DMS114 treated with DMSO at 0.1 percent for 48 hours (cell line): ENCODE data around the gene NEDD4.
"Not testable (repeated sequence)": the region's sequence is repeated elsewhere in the genome, so short reads cannot be mapped to it uniquely, and the experiment has no call there.

Experiments
- DNase-seq: peaks from one replicate; lab custom pipeline; 2025; ENCODE audit not compliant: unreplicated experiment; lab: John Stamatoyannopoulos, UW

Gene NEDD4

DNA sequence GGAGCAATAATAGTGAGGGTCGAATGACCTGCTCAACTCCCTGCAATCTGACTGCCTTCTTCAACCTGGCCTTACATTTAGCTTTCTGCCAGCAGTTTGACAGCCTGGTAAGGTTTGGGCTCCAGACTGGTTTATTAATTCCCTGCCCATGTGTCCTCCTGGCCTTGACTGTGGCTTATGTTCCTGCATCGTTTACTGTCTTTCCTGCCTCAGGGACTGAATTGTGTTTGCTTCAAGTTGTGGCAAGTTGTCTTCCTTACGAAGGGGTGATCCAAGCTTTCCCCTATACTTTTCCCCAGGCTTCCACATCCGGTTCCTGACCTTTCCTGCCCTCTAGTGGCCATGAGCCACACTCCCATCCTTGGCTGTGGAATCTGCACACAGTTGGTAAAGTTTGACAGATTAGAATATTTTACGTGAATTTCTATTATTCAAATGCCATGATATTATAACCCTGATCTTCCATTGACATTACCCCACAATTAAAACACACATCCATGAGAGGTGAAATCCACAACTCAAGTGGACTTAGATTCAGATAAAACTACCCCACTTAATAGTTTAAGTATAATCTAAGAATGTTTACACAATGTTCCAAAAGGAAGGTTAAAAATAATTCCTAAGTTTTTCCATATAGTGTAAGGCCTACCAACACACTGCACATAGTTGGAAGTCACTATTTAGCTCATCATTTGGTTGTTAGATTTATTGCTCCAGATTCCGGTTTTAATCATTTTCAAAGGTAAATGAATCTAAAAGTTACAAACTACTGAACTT is 95.7 kb downstream of the NEDD4 start:
- no peak for DNase-seq

DNA sequence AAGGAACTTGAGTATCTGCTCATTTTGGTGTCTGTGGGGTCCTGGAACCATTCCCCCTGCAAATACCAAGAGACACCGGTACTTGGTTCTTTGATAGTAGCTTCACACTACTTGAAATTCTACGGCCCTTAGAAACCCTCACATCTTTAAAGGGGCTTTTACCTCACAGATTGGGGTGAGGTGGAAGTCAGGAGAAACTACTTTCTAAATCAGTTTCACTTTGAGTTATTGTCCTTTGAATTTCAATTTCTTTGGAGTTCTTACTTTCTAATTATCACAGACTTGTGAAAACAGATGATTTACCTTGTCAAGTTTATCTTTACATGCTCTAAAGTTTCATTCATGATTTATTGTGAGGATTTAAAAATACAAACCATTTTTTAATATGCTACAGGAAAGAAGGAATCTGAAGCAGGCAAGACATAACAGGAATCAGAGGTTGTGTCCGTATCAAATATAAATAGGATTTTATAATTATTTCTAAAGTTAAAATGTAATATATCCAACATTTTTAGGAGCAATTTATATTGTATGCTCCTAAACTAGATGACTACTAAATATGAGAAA is 98.9 kb downstream of the NEDD4 start:
- DNase-seq: no peak

DNA sequence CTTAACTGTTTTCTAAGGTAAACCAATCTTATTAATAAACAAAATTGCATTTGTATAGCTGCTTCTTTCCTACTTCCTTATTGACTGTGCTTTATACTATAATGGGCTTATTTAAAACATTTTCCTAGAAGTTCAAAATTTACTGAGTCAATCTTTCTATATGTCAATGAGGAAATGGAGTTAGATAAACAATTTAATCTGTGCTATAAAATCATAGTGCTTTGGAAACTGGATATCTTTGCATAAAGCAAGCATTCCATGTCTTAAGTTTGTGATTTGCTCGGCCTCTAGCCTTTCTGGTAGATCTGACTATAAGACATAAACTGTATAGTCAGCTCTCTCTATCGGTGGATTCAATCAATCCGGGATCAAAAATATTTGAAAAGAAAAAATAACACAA is 99.6 kb downstream of the NEDD4 start:
- DNase-seq: no peak

DNA sequence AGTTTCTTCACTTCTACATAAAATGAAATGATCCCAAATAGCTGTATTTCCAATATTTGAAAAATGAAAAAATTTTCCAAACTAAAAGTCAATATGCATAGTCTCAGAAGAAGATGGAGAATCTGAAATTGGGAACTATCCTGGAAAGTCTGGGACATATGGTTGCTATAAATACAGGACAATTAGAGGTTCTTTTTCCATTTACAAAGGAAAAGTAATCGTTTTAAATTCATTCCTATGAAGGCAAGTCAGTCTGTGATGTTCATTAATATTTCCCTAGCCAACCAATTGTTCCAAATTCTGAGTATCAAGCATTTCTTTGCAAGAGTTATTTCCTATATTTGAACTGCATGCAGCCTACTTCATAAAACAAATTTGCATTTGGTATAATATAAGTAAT is 102.2 kb downstream of the NEDD4 start:
- DNase-seq: no peak

DNA sequence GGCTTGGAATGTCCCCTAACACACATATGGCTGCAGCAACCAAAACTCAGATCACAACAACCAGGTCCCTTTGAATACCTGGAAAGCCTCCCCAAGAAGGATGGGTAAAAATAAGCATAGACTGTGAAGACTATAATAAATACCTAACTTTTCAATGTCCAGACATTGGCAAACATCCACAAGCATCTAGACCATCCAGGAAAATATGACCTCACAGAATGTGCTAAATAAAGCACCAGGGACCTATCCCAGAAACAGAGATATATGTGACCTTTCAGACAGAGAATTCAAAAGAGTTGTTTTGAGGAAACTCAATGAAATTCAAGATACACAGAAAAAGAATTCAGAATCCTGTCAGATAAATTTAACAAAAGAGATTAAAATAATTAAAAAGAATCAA is 109.2 kb downstream of the NEDD4 start:
- no peak for DNase-seq

DNA sequence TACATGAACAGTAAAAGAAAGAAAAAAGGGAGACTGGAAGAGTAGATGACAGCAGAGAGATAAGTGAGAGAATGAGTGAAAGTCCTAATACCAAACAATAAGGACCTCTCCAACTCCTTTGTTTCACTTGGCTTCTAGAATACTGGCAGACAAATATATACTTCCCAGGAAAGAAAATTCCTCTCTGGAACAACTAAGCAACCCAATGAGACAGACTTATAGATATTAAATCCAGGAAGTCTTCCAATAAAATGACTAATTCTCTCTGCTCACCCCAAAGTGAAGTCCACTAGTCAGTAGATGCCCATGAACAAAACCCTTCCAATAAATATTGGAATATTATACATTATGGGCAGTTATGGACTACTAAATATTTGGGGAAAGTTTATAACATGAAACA is 114.2 kb downstream of the NEDD4 start:
- no peak for DNase-seq

DNA sequence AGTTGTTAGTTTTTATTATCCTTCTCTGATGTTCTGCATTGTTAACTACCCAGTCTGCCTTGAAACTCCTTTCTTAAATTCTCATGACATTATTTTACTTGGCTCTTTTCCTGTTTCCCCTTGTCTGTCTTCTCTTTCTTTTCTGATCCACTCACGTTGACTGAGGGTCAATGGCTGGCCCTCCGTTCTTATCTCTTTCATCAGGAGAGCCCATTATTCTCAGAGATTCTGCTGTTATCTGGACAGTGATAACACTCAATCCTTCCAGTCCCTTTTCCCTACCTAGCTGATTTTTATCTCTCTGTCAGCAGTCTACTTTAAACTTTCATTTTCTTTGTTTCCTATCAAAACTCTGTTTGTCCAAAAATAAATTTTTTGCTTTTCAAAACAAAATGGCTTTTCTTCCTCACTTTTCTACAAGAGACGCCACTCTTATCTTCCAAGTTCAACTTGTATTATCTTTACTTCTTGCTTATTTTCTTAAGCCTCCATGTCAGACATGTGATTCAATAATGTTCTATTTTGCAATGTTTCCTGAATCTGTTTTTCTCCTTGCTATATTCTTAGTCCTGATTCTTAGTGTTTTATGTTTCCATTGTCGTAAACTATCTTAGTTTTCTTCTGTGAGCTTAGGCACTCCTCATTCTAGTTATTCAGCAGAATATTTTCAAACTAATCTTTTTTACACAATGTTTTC is 120.2 kb downstream of the NEDD4 start:
- DNase-seq: no peak

DNA sequence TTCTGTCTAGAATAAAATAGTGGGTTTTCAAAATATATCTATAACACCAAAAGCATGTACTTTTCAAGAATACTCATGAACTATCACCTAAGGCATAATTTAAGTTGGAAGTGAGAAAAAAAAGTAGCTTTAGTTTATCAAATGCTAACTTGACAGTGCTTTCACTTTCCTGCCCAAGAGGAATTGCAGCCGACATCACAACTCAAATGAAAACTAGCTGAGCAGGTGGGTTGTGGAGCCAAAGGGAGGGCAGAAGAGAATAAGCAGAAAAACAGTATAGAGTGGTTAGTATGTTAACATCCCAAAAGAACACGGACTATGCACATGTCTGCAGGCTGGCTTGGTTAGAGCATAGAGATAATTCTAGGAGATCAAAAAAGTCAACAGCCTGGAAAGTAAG is 120.9 kb downstream of the NEDD4 start:
- no peak for DNase-seq

DNA sequence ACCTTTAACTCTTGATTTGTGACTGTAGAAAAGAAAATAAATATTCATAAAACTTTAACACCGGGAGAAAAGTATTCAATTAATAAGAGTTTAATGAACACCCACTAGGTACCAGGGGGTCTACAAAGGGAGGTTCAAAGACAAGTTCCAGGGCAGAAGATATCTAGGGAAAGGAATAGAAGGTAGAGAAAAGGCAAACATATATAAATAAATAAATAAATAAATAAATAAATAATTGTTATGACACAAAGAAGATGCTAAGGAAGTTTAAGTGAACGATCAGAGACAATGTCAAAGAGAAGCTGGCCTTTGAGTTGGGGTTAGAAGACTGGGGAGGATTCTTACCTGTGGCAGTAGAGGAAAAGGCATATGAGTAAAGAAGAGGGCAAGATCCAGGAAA is 123.8 kb downstream of the NEDD4 start:
- DNase-seq: no peak

DNA sequence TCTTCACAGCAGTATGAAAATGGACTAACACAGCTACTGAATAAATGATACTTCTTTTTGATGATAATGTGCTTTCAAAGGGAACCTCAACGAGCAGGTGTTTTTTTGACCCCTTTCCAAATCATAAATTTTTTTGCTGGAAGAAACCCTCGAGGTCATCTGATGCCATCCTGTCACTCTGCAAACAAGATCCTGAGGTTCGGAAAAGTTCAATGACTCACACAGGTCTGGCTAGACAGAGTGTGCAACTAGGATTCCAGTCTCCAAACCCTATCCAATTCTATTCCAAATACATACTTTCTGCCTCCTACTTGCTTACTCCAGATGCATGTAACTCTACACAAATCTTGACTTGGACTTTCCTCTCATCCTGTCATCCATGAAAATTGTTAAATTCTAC is 124.7 kb downstream of the NEDD4 start:
- DNase-seq: no peak

DNA sequence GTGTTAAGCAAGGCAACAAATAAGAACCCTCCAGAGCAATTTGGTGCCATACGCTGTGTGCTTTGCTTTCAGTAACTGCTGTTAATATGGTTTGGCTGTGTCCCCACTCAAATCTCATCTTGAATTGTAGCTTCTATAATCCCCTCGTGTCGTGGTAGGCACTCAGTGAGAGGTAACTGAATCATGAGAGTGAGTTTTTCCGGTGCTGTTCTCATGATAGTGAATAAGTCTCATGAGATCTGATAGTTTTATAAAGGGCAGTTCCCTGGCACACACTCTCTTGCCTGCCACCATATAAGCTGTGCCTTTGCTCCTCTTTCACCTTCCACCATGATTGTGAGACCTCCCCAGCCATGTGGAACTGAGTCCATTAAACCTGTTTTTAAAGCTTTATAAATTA is 125.1 kb downstream of the NEDD4 start:
- not testable (repeated sequence) for DNase-seq

DNA sequence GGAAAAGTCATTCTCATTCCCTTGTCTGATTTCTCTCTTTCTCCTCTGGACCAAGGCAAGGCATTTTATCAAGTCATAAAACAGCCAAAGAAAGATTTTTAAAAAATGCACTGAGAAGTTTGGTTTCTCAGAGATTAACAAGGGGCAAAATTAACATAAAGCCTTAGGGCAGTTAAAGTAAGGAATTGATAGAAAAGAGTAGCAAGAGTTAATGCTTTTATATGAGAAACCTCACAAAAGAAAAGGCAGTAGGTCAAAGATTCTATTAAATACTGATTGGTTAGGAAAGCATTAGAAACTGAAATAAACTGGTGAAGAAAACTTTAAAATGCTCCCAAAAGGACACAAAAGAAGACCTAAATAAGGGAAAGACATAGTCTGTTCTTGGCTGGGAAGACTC is 129.5 kb downstream of the NEDD4 start:
- DNase-seq: no peak

DNA sequence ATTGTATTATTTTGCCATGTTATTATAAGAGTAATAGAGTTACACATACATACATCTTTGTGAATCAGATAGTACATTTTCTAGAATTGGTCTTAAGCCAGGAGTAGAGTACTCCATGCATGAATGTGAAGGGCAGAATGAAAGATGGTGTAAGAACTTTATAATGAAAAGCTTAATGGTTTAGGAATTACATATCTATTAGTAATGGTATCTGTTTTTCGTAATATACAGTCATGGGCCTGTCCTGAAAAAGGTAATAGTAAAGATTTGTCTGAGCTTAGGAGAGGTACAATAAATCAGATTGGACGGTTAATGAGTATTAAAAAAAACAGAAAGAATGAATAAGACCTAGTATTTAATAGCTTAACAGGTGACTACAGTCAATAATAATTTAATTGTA is 132.3 kb downstream of the NEDD4 start:
- no peak for DNase-seq

DNA sequence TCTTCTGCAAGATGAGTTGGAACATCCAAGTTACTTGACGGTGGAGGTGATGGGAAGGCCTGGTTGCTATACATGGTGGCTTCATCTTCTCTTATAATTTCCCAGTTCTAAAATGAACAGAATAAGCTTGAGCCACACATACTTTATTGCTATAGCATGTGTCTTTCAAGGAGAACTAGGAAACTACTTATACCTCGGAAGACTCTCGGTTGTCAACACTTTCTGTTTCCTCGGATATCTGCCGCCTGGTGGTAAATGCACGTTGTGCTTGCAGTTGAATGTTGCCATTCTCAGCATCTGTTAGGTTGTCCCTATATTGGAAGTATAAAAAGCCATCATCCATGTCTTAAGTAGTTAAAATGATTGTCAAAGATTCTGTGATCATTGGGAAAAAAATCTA is 132.9 kb downstream of the NEDD4 start:
- DNase-seq: no peak

DNA sequence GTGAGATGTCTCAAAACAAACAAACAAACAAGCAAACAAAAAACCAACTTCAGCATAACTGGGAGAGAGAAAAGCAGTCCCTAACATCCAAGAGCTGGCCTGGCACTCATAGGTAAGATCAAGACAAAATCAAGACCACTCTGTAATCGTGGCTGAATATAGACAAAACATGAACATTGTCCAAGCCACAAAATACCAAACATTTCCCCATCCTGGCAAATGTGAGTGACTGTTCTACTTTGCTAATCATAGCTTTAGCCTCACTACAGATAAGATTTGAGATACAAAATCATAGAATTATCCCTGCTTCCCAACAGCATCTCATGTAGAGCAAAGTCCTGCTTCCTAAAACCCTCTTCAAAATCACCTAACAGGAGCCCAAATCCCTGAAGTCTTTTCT is 133.7 kb downstream of the NEDD4 start:
- no peak for DNase-seq

DNA sequence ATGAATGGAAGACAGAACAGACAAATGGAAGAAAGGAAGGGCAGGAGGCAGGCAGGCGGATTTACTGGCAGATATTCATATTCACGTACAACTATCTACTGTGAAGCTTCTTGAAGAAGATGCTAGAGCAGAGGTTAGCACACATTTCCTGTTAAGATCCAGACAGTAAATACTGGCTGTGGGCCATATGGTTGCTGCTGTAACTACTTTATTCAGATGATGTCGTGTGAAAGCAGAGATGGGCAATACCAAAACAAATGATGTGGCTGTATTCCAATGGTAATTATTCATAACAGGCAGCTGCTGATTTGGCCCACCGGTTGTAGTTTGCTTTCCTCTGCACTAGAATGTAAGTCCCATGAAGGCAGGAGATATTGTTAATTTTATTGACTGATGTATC is 134.8 kb downstream of the NEDD4 start:
- no peak for DNase-seq

DNA sequence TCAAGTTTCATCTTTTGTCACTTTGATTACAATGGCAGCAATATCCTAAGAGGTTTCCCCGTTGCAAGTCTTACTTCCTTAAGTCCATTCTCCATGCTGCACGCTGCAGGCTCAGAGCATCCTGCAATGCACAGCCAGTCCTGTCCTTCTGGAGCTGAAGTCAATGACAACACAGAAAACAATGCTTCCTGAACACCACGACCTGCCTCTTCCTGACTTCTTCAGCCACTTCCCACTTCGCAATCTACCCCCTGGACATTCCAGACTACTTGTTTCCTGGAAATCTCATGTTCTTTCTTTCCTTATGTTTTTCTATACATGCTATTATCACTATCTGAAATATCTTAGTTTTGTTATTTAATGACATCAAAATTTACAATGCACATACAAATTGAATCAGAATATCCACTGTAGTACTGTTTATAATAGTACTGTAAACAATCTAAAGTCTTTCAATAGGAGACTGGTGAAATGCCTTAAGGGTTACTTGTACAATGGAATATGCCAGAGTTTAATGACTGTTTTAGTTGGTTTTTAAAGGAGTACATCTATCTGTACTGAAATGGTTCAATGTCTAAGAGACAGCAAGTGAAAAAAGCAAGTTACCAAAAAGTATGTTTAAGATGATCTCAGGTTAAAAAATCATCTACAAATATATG is 136.8 kb downstream of the NEDD4 start:
- DNase-seq: no peak

DNA sequence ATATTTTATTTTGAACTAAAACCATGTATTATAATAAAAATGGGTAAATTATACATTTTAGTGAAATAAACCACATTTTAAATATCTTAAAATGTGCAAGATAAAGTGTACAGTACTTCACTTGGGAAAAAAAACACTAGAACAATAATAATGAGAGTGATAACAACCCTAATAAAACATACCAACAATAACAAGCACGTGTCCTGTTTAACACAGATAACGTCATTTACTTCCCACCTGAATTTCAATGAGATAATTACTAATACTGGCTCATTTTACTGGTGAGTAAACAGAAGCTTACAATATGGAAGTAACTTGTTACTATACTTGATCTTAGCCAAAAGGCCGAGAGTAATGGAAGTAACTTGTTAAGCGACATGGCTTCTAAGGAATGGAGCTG is 140.3 kb downstream of the NEDD4 start:
- DNase-seq: no peak

DNA sequence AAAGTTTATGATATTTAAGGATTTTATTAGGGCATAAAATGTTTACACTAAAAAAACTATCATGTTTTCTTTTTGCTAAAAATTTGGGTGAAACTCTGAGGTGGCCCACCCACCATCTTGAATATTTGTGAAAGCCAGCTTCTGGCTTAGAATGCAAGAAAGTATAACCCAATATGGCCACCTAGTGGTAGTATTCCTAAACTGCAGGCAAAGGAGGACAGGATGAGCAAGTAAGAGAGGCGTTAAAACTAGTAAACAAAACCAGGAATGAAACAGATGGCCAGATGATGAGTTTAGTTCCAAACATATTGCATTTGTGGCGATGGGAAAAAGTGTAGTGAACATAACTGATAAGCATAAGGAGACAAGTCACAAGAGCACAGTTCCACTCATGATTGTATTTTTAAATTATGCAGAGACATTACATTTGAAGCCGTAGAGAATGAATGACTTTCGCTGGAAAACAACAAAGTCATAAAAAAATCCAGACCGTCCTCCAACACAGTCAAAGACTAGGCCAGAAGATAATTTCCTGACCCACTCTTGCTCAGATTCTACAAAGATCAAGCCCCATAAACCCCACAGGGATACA is 147.2 kb downstream of the NEDD4 start:
- peak; percentile 67 for DNase-seq

DNA sequence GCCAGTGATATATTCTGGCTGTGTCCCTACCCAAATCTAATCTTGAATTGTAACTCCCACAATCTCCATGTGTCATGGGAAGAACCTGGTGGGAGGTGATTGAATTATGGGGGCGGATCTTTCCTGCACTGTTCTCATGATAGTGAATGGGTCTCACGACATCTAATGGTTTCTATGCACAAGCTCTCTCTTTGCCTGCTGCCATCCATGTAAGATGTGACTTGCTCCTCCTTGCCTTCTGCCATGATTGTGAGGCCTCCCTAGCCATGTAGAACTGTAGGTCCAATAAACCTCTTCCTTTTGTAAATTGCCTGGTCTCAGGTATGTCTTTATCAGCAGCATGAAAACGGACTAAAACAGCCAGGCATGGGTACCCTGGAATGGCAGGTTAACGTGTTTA is 150.5 kb downstream of the NEDD4 start:
- not testable (repeated sequence) for DNase-seq

DNA sequence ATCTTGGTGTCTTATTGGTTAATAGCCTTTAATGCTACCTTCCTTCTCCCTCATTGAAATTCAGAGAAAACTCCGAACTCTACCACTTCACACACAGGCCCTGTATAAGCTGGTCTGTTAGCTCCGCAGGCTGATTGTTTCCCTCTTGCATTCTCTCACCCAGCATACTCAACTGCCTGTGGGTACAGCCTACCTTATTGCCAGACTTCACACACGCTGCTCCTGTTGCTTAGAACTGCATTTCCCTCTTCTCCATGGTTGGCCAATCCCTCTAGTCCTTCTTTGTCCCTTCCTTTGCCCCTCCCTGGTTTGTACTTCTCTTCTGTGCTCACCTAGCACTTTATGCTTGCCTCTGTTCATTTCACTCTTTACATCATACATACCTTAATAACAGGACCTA is 157.5 kb downstream of the NEDD4 start:
- no peak for DNase-seq

DNA sequence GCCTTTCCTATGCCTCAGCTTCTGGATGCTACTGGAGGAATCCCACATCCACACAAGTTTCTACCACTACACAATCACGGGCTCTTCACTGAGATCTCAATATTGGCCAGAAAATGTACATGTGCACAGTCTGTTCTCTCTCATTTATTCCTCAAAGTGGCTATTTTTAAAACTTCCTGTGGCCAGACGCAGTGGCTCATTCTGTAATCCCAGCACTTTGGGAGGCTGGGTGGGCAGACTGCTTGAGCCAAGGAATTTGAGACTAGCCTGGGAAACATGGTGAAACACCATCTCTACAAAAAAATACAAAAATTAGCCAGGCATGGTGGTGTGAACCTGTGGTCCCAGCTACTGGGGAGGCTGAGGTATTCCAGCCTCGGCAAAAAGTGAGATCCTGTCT is 159.1 kb downstream of the NEDD4 start:
- no peak for DNase-seq
